Activated T-cell treated with anti-CD3 and anti-CD28 coated beads, Interleukin-2, amount 50 U/mL, for 48 hours (primary cell): ENCODE results near the gene ATE1.
"Not testable (repeated sequence)": the region's sequence is repeated elsewhere in the genome, so short reads cannot be mapped to it uniquely, and the experiment has no call there.

Experiments used
- DNase-seq, 2 experiments: peaks; one replicate each; pipeline ENCODE4 v3.0.0-alpha.2; 2020

The ATE1 gene

DNA sequence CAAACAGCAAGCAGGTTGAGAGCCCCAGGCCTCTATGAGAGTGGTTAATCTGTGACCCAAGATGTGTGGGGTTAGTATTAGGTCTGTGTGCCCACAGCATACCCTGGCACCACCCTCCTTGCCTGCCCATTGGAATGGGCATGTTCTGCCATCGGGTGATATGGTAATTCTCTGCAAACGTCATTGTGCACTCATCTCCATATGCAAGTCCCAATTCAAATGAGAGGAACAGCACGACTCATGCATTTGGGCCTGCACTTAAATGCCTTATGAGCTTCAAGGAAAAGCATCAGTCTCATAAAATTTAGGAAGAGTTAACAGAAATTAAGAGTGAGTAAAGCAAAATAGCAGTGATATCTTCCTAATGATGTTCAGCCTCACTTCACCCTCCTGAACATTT lies 195.7 kb downstream of the ATE1 start:
- DNase-seq: no peak

DNA sequence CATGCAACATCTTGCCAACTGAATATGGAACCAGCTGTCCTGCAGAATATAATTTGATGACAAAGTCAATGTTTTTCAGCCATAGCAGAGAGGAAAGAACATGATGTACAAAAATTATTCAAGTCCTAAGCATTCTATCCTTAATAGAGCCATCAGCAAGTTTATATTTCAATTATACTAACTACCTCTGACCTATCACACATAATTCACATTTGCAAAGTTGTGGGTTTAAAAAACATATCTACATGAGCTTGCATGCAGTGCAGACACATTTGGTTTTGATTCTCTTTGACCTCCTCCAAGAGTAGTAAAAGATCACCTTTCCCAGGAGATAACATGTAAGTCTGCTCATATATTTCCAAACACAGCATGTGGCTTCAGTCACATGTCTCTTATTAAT lies 203.5 kb downstream of the ATE1 start:
- DNase-seq: no peak

DNA sequence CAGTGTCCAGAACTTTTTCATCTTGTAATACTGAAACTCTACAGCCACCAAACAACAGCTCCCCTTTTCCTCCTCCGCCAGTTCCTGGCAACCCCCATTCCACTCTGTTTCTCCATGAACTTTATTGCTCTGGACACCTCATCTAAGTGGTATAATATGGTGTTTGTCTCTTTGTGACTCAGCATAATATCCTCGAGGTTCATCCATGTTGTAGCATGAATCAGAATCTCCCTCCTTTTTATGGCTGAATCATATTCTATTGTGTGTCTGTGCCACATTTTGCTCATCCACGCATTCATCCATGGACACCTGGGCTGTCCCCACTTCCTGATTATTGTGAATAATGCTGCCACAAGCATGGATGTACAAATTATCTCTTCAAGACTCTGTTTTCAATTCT lies 205.2 kb downstream of the ATE1 start:
- DNase-seq: no peak

GRCh38 chr10:121721257-121721656 lies 206.6 kb downstream of the ATE1 start:
- no peak for DNase-seq

DNA sequence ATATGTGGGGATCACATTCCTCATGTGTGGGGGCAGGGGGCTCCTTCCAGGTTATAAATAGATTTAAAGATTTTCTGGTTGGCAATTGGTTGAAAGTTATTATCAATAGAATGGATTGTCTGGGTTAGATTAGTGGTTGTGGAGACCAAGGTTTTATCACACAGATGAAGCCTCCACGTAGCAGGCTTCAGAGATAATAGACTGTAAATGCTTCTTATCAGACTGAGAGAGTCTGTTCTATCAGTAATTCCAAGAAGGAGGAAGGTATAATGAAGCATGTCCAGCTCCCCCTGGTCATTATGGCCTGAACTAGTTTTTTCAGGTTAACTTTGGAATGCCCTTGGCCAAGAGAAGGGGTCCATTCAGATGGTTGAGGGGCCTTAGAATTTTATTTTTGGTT lies 211.9 kb downstream of the ATE1 start:
- no peak for DNase-seq

GRCh38 chr10:121715076-121715475 lies 212.8 kb downstream of the ATE1 start:
- no peak for DNase-seq

DNA sequence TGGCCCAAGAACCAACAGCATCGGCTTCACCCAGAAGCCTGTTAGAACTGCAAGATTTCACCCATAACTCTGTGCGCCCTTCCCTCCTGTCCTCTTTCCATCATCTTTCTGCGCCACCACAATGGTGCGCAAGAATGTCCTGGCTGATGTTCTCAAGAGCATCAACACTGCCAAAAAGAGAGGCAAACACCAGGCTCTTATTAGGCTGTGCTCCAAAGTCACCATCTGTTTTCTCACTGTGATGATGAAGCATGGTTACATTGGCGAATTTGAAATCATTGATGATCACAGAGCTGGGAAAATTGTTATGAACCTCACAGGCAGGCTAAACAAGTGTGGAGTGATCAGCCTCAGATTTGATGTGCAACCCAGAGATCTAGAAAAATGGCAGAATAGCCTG lies 214.3 kb downstream of the ATE1 start:
- no peak for DNase-seq

GRCh38 chr10:121710971-121711370 lies 216.9 kb downstream of the ATE1 start:
- DNase-seq: no peak

DNA sequence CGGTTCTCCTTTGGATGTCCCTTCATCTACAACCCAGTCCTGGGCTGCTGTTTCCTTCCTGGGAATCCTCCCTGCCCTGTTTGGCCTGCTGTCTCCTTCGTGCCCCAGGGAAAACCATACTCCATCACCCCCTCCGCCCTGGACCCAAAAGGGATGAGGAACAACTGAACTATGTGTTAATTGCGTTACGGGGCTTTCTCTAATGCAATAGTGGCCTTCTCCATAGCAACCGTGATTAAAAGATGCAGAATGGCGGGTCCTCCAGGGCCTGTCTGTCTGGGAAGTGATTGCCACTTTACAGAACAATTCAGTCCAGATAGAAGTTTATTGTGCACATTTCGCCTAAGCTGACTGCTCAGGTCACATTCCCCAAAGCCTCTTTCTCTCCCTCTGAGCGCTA lies 217.6 kb downstream of the ATE1 start:
- DNase-seq: no peak

GRCh38 chr10:121709675-121710073 lies 218.2 kb downstream of the ATE1 start:
- DNase-seq: no peak

DNA sequence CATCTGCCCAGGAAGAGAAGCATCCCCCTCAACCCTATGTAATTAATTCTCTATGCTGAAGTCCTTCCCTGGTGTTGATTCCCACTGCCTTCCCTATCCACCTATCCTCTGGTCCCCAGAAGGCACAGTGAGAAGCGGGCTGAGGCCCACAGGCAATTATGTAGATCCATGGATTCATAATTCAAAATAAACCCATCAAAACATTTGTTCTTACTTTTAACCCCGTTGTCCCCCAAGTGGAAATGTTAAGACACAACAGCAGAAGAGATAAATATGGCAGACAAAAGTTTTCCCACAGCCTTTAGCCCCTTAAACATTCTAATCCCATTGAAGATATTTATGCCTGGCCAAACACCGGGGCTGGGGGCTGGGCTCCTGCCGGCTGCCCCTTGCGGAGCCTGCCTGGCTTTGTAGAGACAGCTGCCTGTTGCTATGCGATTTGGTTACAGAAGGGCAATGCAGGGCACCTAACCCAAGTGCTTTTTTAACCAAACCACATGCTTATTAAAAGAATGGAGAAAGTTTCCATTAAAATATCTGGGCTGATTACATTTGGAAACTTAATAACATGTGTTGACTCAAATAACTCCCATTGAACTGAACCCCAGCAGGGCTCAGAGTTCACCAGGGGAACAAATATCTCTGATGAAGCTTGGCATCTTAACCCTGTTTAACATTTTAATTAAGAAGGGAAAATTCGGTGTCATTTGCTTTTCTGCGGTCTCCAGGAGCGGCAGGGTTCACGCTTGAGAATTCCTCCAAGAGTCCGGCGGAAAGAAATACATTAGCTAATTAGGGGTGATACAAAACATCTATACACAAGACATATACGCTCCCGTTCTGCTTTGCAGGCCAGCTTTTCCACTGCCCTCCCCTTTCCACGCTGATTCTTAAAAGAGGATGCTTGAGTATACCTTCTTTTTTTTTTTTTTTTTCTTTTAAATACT lies 218.8 kb downstream of the ATE1 start:
- no peak for DNase-seq

GRCh38 chr10:121702351-121703320 lies 225.2 kb downstream of the ATE1 start:
- no peak for DNase-seq

DNA sequence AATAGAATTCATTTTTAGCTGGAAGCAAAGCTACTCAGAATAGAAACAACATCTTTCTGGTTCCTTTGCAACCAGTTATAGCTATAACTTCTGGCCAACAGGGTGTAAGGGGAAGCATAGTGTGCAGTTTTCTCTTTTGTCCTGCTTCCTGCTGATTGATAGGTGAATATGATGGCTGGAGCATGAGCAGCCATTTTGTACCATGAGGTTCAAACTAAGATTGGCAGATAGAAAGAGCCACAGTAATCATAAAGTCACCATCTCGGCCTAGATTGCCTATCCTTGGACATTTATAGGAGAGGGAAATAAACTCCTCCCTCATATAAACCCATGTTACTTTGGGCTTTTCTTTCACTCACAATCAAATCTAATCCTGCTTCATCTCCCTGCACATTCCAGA lies 227.4 kb downstream of the ATE1 start:
- no peak for DNase-seq

- not testable (repeated sequence) for DNase-seq
Measured at GRCh38 chr10:121699703-121700102, 228.1 kb downstream of the ATE1 start.

- no peak for DNase-seq
Measured at GRCh38 chr10:121698902-121699301, 228.9 kb downstream of the ATE1 start.

- no peak for DNase-seq
Measured at GRCh38 chr10:121698336-121698735, 229.5 kb downstream of the ATE1 start.

DNA sequence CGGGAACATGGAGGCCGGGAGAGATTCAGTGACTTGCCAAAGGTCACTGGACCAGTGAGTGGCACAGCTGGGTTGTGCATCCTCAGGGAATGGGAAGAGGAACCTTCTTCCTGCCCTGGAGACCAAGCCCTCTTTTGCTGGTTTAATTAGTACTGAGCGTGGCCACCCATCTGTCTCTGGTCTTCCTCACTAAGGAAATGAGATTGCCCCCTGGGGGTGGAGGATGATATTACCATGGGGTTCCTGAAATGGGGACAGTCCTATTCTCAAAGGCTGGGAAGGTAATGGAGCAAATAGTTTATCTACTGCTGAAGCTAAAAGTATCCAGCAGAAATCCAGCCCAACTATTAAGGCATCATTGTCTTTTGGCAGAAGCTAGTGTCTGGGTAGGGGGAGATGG lies 231.0 kb downstream of the ATE1 start:
- DNase-seq: peak; percentile 41 to 44

DNA sequence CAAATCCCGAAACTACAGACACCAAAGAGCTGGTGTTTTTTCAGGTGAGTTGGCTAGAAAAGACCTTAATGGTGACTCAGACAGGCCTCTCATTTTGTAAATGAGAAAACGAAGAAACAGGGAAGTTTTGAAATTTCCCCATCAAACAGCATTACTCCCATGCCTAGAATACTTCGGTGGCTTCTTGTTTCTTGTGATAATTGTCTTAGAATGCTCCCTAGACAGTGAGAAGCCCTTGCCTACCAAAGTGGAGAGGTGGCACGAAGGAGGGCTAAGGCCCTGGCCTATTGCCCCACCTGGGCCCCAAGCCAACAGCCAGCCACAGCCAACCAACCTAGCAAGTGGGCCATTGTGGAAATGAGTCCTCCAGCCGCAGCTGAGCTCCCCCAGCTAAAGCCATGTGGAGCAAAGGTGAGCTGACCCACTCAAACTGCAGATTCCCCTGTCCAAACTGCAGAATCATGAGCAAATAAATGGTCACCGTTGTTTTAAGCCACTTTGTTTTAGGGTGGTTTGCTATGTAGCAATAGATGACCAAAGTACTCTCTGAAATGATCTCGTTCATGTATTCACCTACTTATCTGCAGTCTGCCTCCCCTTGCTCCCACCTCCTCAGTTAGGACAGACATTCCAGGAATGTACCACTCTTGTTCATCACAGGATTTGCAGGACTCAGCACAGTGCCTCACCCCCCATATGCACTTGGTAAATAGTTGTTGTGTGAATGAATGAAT lies 231.9 kb downstream of the ATE1 start:
- no peak for DNase-seq

DNA sequence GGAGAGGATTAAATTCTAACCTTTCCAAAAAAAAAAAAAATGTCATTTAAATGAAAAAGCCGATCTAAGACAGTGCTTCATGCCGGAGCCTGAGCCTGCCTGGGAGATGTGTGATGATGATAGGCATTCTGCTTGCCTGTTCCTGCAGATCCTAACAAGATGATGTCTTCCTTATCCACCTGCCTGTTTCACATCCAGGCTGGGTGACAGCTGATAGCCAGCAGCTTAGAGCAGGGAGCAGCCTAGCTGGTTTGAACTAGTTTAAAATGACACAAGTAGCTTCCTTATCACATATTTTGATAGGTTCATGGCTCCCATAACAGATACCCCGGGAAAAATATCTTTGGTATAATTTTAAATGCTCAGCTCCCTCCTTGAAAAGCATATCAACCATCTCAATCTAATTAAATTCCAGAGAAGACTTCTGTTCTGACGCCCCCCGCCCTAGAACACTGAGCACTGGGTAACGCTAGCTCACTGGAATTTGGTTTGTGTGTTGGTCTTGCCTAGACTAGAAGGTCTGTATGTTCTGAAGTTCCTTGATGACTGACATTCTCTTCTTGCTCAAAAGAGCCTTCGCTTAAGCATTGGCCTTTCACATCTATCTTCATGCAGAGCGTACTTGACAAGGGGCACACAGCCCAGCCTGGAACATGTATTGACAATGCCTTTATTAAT lies 232.7 kb downstream of the ATE1 start:
- no peak for DNase-seq

DNA sequence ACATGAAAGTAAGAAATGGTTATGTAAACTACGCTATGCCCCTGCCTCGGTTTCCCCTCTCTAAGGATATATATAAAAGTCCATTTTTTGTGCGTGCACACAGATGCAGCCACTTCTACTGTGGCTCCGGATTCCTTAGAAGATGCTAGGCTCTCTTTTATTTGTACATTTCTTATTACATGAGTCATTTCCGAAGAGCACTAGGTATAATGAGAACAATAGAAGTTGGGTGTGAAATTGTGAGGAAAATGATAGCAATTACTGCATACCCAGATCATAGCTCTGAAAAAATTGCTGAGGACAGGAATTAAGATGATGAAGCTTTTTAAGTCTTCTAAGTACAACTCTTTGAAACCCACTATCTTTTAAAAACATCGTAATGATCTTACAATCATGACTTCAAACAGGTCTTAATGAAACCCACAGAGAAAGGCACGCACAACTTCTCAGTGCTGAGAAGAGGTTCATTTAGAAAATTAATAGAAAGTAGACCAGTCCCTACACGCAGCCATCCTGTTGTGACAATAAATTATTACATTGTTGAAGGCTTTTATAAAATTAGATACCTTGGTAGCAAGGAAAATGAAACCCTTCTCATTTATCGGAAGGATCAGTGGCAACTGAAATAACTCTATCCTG lies 233.4 kb downstream of the ATE1 start:
- no peak for DNase-seq

- DNase-seq: no peak
Measured at GRCh38 chr10:121692626-121693025, 235.2 kb downstream of the ATE1 start.

DNA sequence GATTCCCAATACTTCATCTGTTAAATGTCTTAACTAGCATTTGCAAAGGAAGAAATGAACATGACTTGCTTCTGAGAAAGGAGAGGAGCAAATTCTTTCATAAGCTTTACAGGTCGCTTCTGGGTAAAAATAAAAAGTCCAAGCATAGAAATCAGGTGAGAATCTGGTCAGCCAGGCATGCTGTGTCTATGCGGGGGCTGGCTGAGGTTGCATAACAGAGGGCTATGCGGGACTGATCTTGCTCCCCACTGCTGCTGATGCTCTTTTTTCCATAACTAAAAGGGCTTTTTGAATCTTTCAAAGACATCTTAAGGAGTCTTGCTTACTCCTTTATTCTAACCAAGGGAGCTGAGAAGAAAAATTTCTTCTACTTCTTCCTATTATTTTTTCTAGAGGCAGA lies 236.9 kb downstream of the ATE1 start:
- no peak for DNase-seq
